Psoas muscle (tissue), 8 donors: ENCODE data around the gene MAP1B. TPM values are rescaled to one million over a fixed set of nuclear protein-coding genes. Genes with fewer than 3 reads are reported as not detected.

Experiments used
- ATAC-seq, 4 donors: fragments of 200-7000 bp; cut with Tn5 transposase; one replicate each; pipeline ENCODE4 v1.9.1; 2020; ENCODE audit warnings: moderate library complexity in 3 of 4, mild to moderate bottlenecking in 2 of 4
- DNase-seq, 2 donors: peaks; one replicate each; pipeline ENCODE4 v3.0.0-alpha.2; 2020
- H3K27ac ChIP-seq: fragments of 200-600 bp; one replicate; pipeline ENCODE4 v1.8.0; 2022
- H3K27me3 ChIP-seq, 3 donors: fragments of 200-600 bp in 1 of 3; one replicate each; pipeline versions ENCODE4 v1.6.1 to v1.8.0; 2013 to 2022; ENCODE audit warnings: low read length in 2 of 3, mild to moderate bottlenecking in 2 of 3, moderate library complexity in 1 of 3; ENCODE audit not compliant: insufficient read depth in 3 of 3
- H3K36me3 ChIP-seq, 2 donors: fragments of 200-600 bp in 1 of 2; one replicate each; pipeline versions ENCODE4 v1.6.1 to v1.8.0; 2013 to 2022; ENCODE audit warnings: low read depth in 1 of 2, mild to moderate bottlenecking in 1 of 2, moderate library complexity in 1 of 2; ENCODE audit not compliant: insufficient read depth in 1 of 2
- H3K4me1 ChIP-seq: fragments of 200-600 bp; one replicate; pipeline ENCODE4 v1.8.0; 2022
- H3K4me3 ChIP-seq: fragments of 200-600 bp; one replicate; pipeline ENCODE4 v1.8.0; 2022; ENCODE audit warnings: mild to moderate bottlenecking
- H3K9me3 ChIP-seq: fragments of 200-600 bp; one replicate; pipeline ENCODE4 v1.8.0; 2022
- CTCF ChIP-seq: fragments of 200-600 bp; IDR thresholded peaks from one replicate; pipeline ENCODE4 v1.8.0; 2022; ENCODE audit warnings: antibody characterized with exemption
- WGBS, 3 donors: extraction: QIAGEN DNeasy Blood & Tissue Kit; methylation state at CpG; one replicate each; pipeline versions ENCODE4 v1.1.6 to v1.1.7; 2013; 5-methylcytosine and 5-hydroxymethylcytosine counted together
- intact Hi-C, 2 donors: fragments of 100-400 bp; cut with DNase I; formaldehyde crosslinking; loops; one replicate each; pipeline versions ENCODE4 v1.11.0 to v1.14.2; 2022
- polyA plus RNA-seq, 3 donors: library from polyadenylated mRNA; stranded (reverse); fragments of 200-250 nt; gene quantifications; one replicate each; pipeline ENCODE4 v1.2.3, GENCODE V29; 2013
- total RNA-seq, 4 donors: library from RNA; stranded (reverse); fragmentation: NEBNext Ultra II Directional in 2 of 4; extraction: Animal tissue kit (Norgen Biotek cat#: 25700) in 2 of 4; gene quantifications; one replicate each; pipeline versions ENCODE4 v1.2.1 to v1.2.4, GENCODE V29; 2021 to 2023
- donor health status: healthy with polysubstance abuse.
- donor health status: DM: no; HTN: no; CAD: no; lungs with moderate emphysema.
- donor health status: Bipolar disorder and iron deficiency.
- donor health status: healthy.
- donor health status: DM: yes; HTN: yes; CAD: no.
- donor health status: DM: no; HTN: no; CAD: no.
- donor health status: DM: no; HTN: no; CAD: no.
- donor health status: DM: yes; HTN: yes; CAD: no.

MAP1B gene
- total and polyA plus RNA-seq, 7 donors, result 1.1 to 20.2 (median 8.5) TPM

- Histone ChIP-seq H3K27me3 (no peaks in the 10 kb centered on the region), H3K36me3 (peaks cover 2 to 30% of the 10 kb centered on the region in 2 donors), H3K4me1 (no peaks in the 10 kb centered on the region), H3K27ac (no peak overlapping the region), H3K9me3 (no peaks in the 10 kb centered on the region), H3K4me3 (no peak overlapping the region)
- ATAC-seq (no peak), DNase-seq (no peak)
- 65 to 85% (median 70%) methylated on average over 4 of the region's 4 CpGs for WGBS, 3 donors
- no peak for TF ChIP-seq CTCF
- intact Hi-C loops, result no loop called here
Measured at GRCh38 chr5:72214168-72214567, 106.9 kb downstream of the MAP1B start.

GRCh38 chr5:72216756-72217155, 109.5 kb downstream of the MAP1B start:
- Histone ChIP-seq H3K4me1 (no peaks in the 10 kb centered on the region), H3K27ac (no peak overlapping the region), H3K4me3 (no peak overlapping the region), H3K36me3 (peaks cover 2 to 56% of the 10 kb centered on the region in 2 donors), H3K27me3 (no peaks in the 10 kb centered on the region), H3K9me3 (no peaks in the 10 kb centered on the region)
- intact Hi-C loops, result no loop called here
- WGBS, 3 donors, result 94 to 97% (median 97%) methylated on average over 3 of the region's 3 CpGs
- no peak for ATAC-seq
- no peak for DNase-seq
- TF ChIP-seq CTCF, result no peak

GRCh38 chr5:72221099-72221498, 113.8 kb downstream of the MAP1B start:
- Histone ChIP-seq H3K27me3 (no peaks in the 10 kb centered on the region), H3K9me3 (no peaks in the 10 kb centered on the region), H3K27ac (no peak overlapping the region), H3K4me3 (no peak overlapping the region), H3K4me1 (peaks cover 3% of the 10 kb centered on the region), H3K36me3 (peaks cover 8 to 97% of the 10 kb centered on the region in 2 donors)
- TF ChIP-seq CTCF, result no peak
- DNase-seq (no peak), ATAC-seq (no peak)
- WGBS, 3 donors, result 88 to 100% (median 100%) methylated on average over 1 of the region's 1 CpG
- intact Hi-C loops, result no loop called here

- Histone ChIP-seq H3K9me3 (no peaks in the 10 kb centered on the region), H3K36me3 (peaks cover 8 to 94% of the 10 kb centered on the region in 2 donors), H3K27ac (no peak overlapping the region), H3K27me3 (no peaks in the 10 kb centered on the region), H3K4me3 (no peak overlapping the region), H3K4me1 (peaks cover 3% of the 10 kb centered on the region)
- no peak for TF ChIP-seq CTCF
- 71 to 89% (median 84%) methylated on average over 4 of the region's 4 CpGs for WGBS, 3 donors
- intact Hi-C loops, result no loop called here
- no peak for ATAC-seq
- no peak for DNase-seq
Measured at GRCh38 chr5:72221541-72221940, 114.3 kb downstream of the MAP1B start.

- 77 to 90% (median 79%) methylated on average over 1 of the region's 1 CpG for WGBS, 3 donors
- Histone ChIP-seq H3K27me3 (no peaks in the 10 kb centered on the region), H3K27ac (no peak overlapping the region), H3K4me3 (no peak overlapping the region), H3K9me3 (no peaks in the 10 kb centered on the region), H3K4me1 (peaks cover 3% of the 10 kb centered on the region), H3K36me3 (peaks cover 8 to 96% of the 10 kb centered on the region in 2 donors)
- no peak for DNase-seq
- intact Hi-C loops, result no loop called here
- ATAC-seq, result no peak
- no peak for TF ChIP-seq CTCF
Measured at GRCh38 chr5:72222521-72222920, 115.2 kb downstream of the MAP1B start.
